Mesenchymal stem cell (in vitro differentiated cells and primary cell): ENCODE data around the gene GSTO2.
A peak's percentile ranks its signal among the peaks of the same experiment; 100 is the strongest.

Experiments used
- DNase-seq: peaks from one replicate; pipeline ENCODE4 v3.0.0-alpha.2; 2013
- H2AFZ ChIP-seq: one replicate; pipeline ENCODE4 v1.6.1; 2013; ENCODE audit warnings: low read depth, mild to moderate bottlenecking, control low read depth, inconsistent platforms, low read length, moderate library complexity
- H2AK5ac ChIP-seq: 2 replicates; pipeline ENCODE4 v1.6.1; 2013; ENCODE audit warnings: low read length, moderate library complexity, mild to moderate bottlenecking, inconsistent platforms; ENCODE audit not compliant: severe bottlenecking
- H2BK120ac ChIP-seq: one replicate; pipeline ENCODE4 v1.6.1; 2013; ENCODE audit warnings: low read depth, mild to moderate bottlenecking, inconsistent platforms, low read length, moderate library complexity
- H2BK12ac ChIP-seq, 2 experiments: one replicate each; pipeline ENCODE4 v1.6.1; 2013; ENCODE audit warnings: inconsistent platforms in 2 of 2, low read length in 2 of 2, mild to moderate bottlenecking in 2 of 2, moderate library complexity in 2 of 2, control low read depth in 1 of 2
- H2BK15ac ChIP-seq: one replicate; pipeline ENCODE4 v1.6.1; 2013; ENCODE audit warnings: mild to moderate bottlenecking, low read depth, inconsistent platforms; ENCODE audit not compliant: poor library complexity, severe bottlenecking
- H2BK5ac ChIP-seq: 2 replicates; pipeline ENCODE4 v1.6.1; 2013; ENCODE audit warnings: low read depth, mild to moderate bottlenecking, low read length, control low read depth, inconsistent platforms; ENCODE audit not compliant: poor library complexity, severe bottlenecking
- H3K14ac ChIP-seq, 2 experiments: one replicate each; pipeline ENCODE4 v1.6.1; 2013; ENCODE audit warnings: inconsistent platforms in 2 of 2, low read length in 2 of 2, control low read depth in 1 of 2, mild to moderate bottlenecking in 1 of 2, moderate library complexity in 1 of 2
- H3K18ac ChIP-seq, 2 experiments: one replicate each; pipeline ENCODE4 v1.6.1; 2013; ENCODE audit warnings: inconsistent platforms in 2 of 2, low read length in 2 of 2, control low read depth in 1 of 2, low read depth in 1 of 2, mild to moderate bottlenecking in 1 of 2
- H3K23ac ChIP-seq, 2 experiments: one replicate each; pipeline ENCODE4 v1.6.1; 2013; ENCODE audit warnings: inconsistent platforms in 2 of 2, low read length in 2 of 2, mild to moderate bottlenecking in 2 of 2, moderate library complexity in 2 of 2, control low read depth in 1 of 2
- H3K27ac ChIP-seq: 2 replicates; pipeline ENCODE4 v1.5.1; 2013; ENCODE audit warnings: mild to moderate bottlenecking, moderate library complexity, low read length, control low read depth, inconsistent platforms; ENCODE audit not compliant: poor library complexity, severe bottlenecking
- H3K27me3 ChIP-seq, 2 experiments: 2 replicates each; pipeline versions ENCODE4 v1.6.1 to v1.7.0; 2013; ENCODE audit warnings: low read length in 2 of 2, mild to moderate bottlenecking in 2 of 2, moderate library complexity in 2 of 2, control low read depth in 1 of 2, inconsistent platforms in 1 of 2; ENCODE audit not compliant: control insufficient read depth in 1 of 2, insufficient read depth in 1 of 2
- H3K36me3 ChIP-seq, 2 experiments: 2 replicates each; pipeline versions ENCODE4 v1.6.1 to v1.7.0; 2013; ENCODE audit warnings: low read length in 2 of 2, control low read depth in 1 of 2, inconsistent platforms in 1 of 2, low read depth in 1 of 2, mild to moderate bottlenecking in 1 of 2; ENCODE audit not compliant: insufficient read depth in 2 of 2, control insufficient read depth in 1 of 2
- H3K4ac ChIP-seq, 2 experiments: one replicate each; pipeline ENCODE4 v1.6.1; 2013; ENCODE audit warnings: inconsistent platforms in 2 of 2, low read length in 2 of 2, mild to moderate bottlenecking in 2 of 2, moderate library complexity in 2 of 2, control low read depth in 1 of 2, low read depth in 1 of 2
- H3K4me1 ChIP-seq: 2 replicates; pipeline ENCODE4 v1.6.1; 2013; ENCODE audit warnings: low read depth, low read length, control low read depth; ENCODE audit not compliant: control insufficient read depth, insufficient read depth
- H3K4me2 ChIP-seq: 2 replicates; pipeline ENCODE4 v1.6.1; 2013; ENCODE audit warnings: low read length, mild to moderate bottlenecking, inconsistent platforms; ENCODE audit not compliant: poor library complexity, severe bottlenecking
- H3K4me3 ChIP-seq, 2 experiments: 2 replicates each; pipeline versions ENCODE4 v1.5.1 to v1.7.0; 2013; ENCODE audit warnings: low read length in 2 of 2, mild to moderate bottlenecking in 2 of 2, control low read depth in 1 of 2, low read depth in 1 of 2; ENCODE audit not compliant: insufficient read depth in 1 of 2
- H3K79me1 ChIP-seq: replicated peaks from 2 replicates; pipeline ENCODE4 v1.6.1; 2013; ENCODE audit warnings: mild to moderate bottlenecking, control low read depth, low read length, inconsistent platforms; ENCODE audit not compliant: poor library complexity, severe bottlenecking
- H3K9ac ChIP-seq: 2 replicates; pipeline ENCODE4 v1.7.0; 2013; ENCODE audit warnings: mild to moderate bottlenecking, low read length, moderate library complexity
- H3K9me3 ChIP-seq: 2 replicates; pipeline ENCODE4 v1.7.0; 2013; ENCODE audit warnings: mild to moderate bottlenecking, low read length; ENCODE audit not compliant: control insufficient read depth
- H4K8ac ChIP-seq: one replicate; pipeline ENCODE4 v1.6.1; 2013; ENCODE audit warnings: inconsistent platforms, mild to moderate bottlenecking, low read length, moderate library complexity
- H4K91ac ChIP-seq: one replicate; pipeline ENCODE4 v1.6.1; 2013; ENCODE audit warnings: mild to moderate bottlenecking, low read length, inconsistent platforms
- WGBS: methylation state at CpG from one replicate; pipeline ENCODE4 v1.1.7; 2013; ENCODE audit warnings: mixed read lengths; 5-methylcytosine and 5-hydroxymethylcytosine counted together

The GSTO2 gene

GRCh38 chr10:104337521-104337984 lies 68.6 kb downstream of the GSTO2 start:
- H4K8ac ChIP-seq = peak overlapping the region; percentile 74
- peak overlapping the region in 1 of 2 experiments; percentile 95 for H3K14ac ChIP-seq
- WGBS = 0% methylated on average over 16 of the region's 23 CpGs
- H2BK12ac ChIP-seq = peak overlapping the region in 1 of 2 experiments; percentile 86
- H4K91ac ChIP-seq = peak overlapping the region; percentile 94
- peak overlapping the region; percentile 83 for H3K27ac ChIP-seq
- no peaks in the 10 kb centered on the region for H3K9me3 ChIP-seq
- peak overlapping the region in 1 of 2 experiments; percentile 87 for H3K23ac ChIP-seq
- peak overlapping the region; percentile 93 to 95 for H3K18ac ChIP-seq
- peak overlapping the region; percentile 95 for H3K4me3 ChIP-seq
- H3K9ac ChIP-seq = peak overlapping the region; percentile 99
- H3K79me1 ChIP-seq = no peaks in the 10 kb centered on the region
- H3K4ac ChIP-seq = peak overlapping the region; percentile 54 to 57
- peak overlapping the region; percentile 79 for H3K4me2 ChIP-seq
- H2AK5ac ChIP-seq = no peak overlapping the region
- no peaks in the 10 kb centered on the region for H3K27me3 ChIP-seq
- H2BK120ac ChIP-seq = peak overlapping the region; percentile 56
- peaks cover 10 to 29% of the 10 kb centered on the region in 2 experiments for H3K36me3 ChIP-seq
- H3K4me1 ChIP-seq = peaks cover 30% of the 10 kb centered on the region
- DNase-seq = no peak
- peak overlapping the region; percentile 47 for H2AFZ ChIP-seq
- peak overlapping the region; percentile 94 for H2BK15ac ChIP-seq
- peak overlapping the region; percentile 97 for H2BK5ac ChIP-seq

GRCh38 chr10:104337985-104338735 lies 69.2 kb downstream of the GSTO2 start, which contains the start of gene ITPRIP:
Gene ITPRIP, minus strand, starts transcription at chr10:104338465. Its CDS starts 22,414 bp downstream, at chr10:104316051.
- Histone ChIP-seq H2BK5ac (peak within 1 kb of the TSS; percentile 97), H3K4me2 (peak within 1 kb of the TSS; percentile 79), H3K14ac (peak within 1 kb of the TSS; percentile 5 to 95), H3K9me3 (no peaks in the 10 kb centered on the region), H2AK5ac (no peak within 1 kb of the TSS), H4K91ac (peak within 1 kb of the TSS; percentile 97), H2BK12ac (peak within 1 kb of the TSS; percentile 96 to 98), H3K4me1 (peaks cover 24% of the 10 kb centered on the region), H3K27ac (peak within 1 kb of the TSS; percentile 99), H3K79me1 (no peaks in the 10 kb centered on the region), H2BK120ac (peak within 1 kb of the TSS; percentile 98), H2AFZ (peak within 1 kb of the TSS; percentile 47), H3K4me3 (peak within 1 kb of the TSS; percentile 95), H3K18ac (peak within 1 kb of the TSS; percentile 96 to 98), H3K23ac (peak within 1 kb of the TSS in 1 of 2 experiments; percentile 87), H3K27me3 (no peaks in the 10 kb centered on the region), H3K36me3 (peaks cover 8 to 23% of the 10 kb centered on the region in 2 experiments), H4K8ac (peak within 1 kb of the TSS; percentile 98), H2BK15ac (peak within 1 kb of the TSS; percentile 94), H3K4ac (peak within 1 kb of the TSS; percentile 57 to 81), H3K9ac (peak within 1 kb of the TSS; percentile 99)
- under 1% methylated on average over 59 of the region's 70 CpGs for WGBS
- DNase-seq = peak; percentile 90

- WGBS = 37% methylated on average over 8 of the region's 11 CpGs
- Histone ChIP-seq H3K23ac (no peak overlapping the region), H4K8ac (no peak overlapping the region), H3K9me3 (no peaks in the 10 kb centered on the region), H2BK5ac (no peak overlapping the region), H2BK15ac (no peak overlapping the region), H3K9ac (peak overlapping the region; percentile 99), H3K4me2 (peak overlapping the region; percentile 79), H3K27me3 (no peaks in the 10 kb centered on the region), H3K4me3 (peak overlapping the region in 1 of 2 experiments; percentile 95), H3K4ac (no peak overlapping the region), H2AFZ (no peak overlapping the region), H4K91ac (no peak overlapping the region), H3K14ac (no peak overlapping the region), H2BK12ac (peak overlapping the region in 1 of 2 experiments; percentile 29), H2AK5ac (no peak overlapping the region), H3K79me1 (no peaks in the 10 kb centered on the region), H3K27ac (peak overlapping the region; percentile 66), H3K4me1 (peaks cover 16% of the 10 kb centered on the region), H3K36me3 (peaks cover 0 to 9% of the 10 kb centered on the region in 2 experiments), H2BK120ac (no peak overlapping the region), H3K18ac (peak overlapping the region in 1 of 2 experiments; percentile 49)
- DNase-seq = peak; percentile 82
These were observed 70.6 kb downstream of the GSTO2 start for GRCh38 chr10:104339469-104340110.

GRCh38 chr10:104340111-104340526 lies 71.1 kb downstream of the GSTO2 start:
- no peak overlapping the region for H2BK120ac ChIP-seq
- H4K91ac ChIP-seq = no peak overlapping the region
- no peaks in the 10 kb centered on the region for H3K79me1 ChIP-seq
- H3K9me3 ChIP-seq = no peaks in the 10 kb centered on the region
- no peaks in the 10 kb centered on the region for H3K27me3 ChIP-seq
- H4K8ac ChIP-seq = no peak overlapping the region
- no peak overlapping the region for H3K27ac ChIP-seq
- peak overlapping the region in 1 of 2 experiments; percentile 18 for H2BK12ac ChIP-seq
- H3K4me1 ChIP-seq = peaks cover 15% of the 10 kb centered on the region
- H3K4me2 ChIP-seq = no peak overlapping the region
- H2BK15ac ChIP-seq = no peak overlapping the region
- peak overlapping the region in 1 of 2 experiments; percentile 29 for H3K18ac ChIP-seq
- H3K4me3 ChIP-seq = peak overlapping the region in 1 of 2 experiments; percentile 95
- H3K36me3 ChIP-seq = peaks cover 0 to 3% of the 10 kb centered on the region in 2 experiments
- H3K23ac ChIP-seq = no peak overlapping the region
- 55% methylated on average over 4 of the region's 4 CpGs for WGBS
- peak overlapping the region; percentile 33 for H2BK5ac ChIP-seq
- H2AK5ac ChIP-seq = peak overlapping the region; percentile 8
- no peak for DNase-seq
- peak overlapping the region; percentile 99 for H3K9ac ChIP-seq
- peak overlapping the region in 1 of 2 experiments; percentile 12 for H3K4ac ChIP-seq
- H2AFZ ChIP-seq = no peak overlapping the region
- H3K14ac ChIP-seq = no peak overlapping the region
